Stimulated activated CD4-positive, alpha-beta T cell treated with anti-CD3 and anti-CD28 coated beads, TNF-alpha, amount 100 ng/mL, for 4 hours (primary cell): ENCODE results near the gene RASSF4.

Experiments
- DNase-seq, 3 experiments: peaks; one replicate each; pipeline ENCODE4 v3.0.0-alpha.2; 2020; ENCODE audit warnings: low read depth in 3 of 3

Gene RASSF4

GRCh38 chr10:44976352-44977198 lies 17.0 kb downstream of the RASSF4 start:
- no peak for DNase-seq

- DNase-seq = no peak
Measured at GRCh38 chr10:44977287-44978212, 17.9 kb downstream of the RASSF4 start.

- no peak for DNase-seq
Measured at GRCh38 chr10:44978213-44978569, 18.6 kb downstream of the RASSF4 start.

- no peak for DNase-seq
Measured at GRCh38 chr10:44978570-44979280, 19.1 kb downstream of the RASSF4 start, which contains the start of gene DEPP1. TSS of gene DEPP1 (minus strand) at chr10:44978809. CDS start at chr10:44978030, 779 bp downstream.

- DNase-seq = no peak
Measured at GRCh38 chr10:44979281-44980191, 19.9 kb downstream of the RASSF4 start.

GRCh38 chr10:44980309-44981171 lies 20.9 kb downstream of the RASSF4 start:
- DNase-seq = no peak

GRCh38 chr10:44981172-44982113 lies 21.8 kb downstream of the RASSF4 start:
- DNase-seq = no peak

GRCh38 chr10:44982114-44982460 lies 22.5 kb downstream of the RASSF4 start:
- no peak for DNase-seq

GRCh38 chr10:44982496-44982895 lies 22.9 kb downstream of the RASSF4 start:
- DNase-seq = no peak

- no peak for DNase-seq
Measured at GRCh38 chr10:44983066-44983894, 23.7 kb downstream of the RASSF4 start.

- no peak for DNase-seq
Measured at GRCh38 chr10:44983895-44984278, 24.3 kb downstream of the RASSF4 start.

GRCh38 chr10:44984671-44985101 lies 25.1 kb downstream of the RASSF4 start:
- DNase-seq = no peak

GRCh38 chr10:44985175-44985681 lies 25.6 kb downstream of the RASSF4 start:
- DNase-seq = no peak

- no peak for DNase-seq
Measured at GRCh38 chr10:44986179-44986578, 26.6 kb downstream of the RASSF4 start.

- no peak for DNase-seq
Measured at GRCh38 chr10:44986670-44987069, 27.1 kb downstream of the RASSF4 start.

- no peak for DNase-seq
Measured at GRCh38 chr10:44988957-44989585, 29.5 kb downstream of the RASSF4 start.

- DNase-seq = no peak
Measured at GRCh38 chr10:44989597-44990301, 30.1 kb downstream of the RASSF4 start.
